SK-N-SH treated with all-trans-retinoic acid at 6 μM for 48 hours (cell line): ENCODE results near the gene SMOC2.

Source experiments
- ATAC-seq: fragments of 200-7000 bp; cut with Tn5 transposase; 3 replicates; pipeline ENCODE4 v1.9.1; 2020; ENCODE audit warnings: mild to moderate bottlenecking, moderate library complexity
- ARNTL ChIP-seq: fragments of 450-650 bp; formaldehyde crosslinking; IDR thresholded peaks from 2 replicates; pipeline ENCODE4 v1.5.0; 2020; ENCODE audit warnings: low read depth, mild to moderate bottlenecking, moderate library complexity, borderline replicate concordance
- BACH2 ChIP-seq: fragments of 250-450 bp; sonication (Bioruptor Pico); IDR thresholded peaks from 2 replicates; pipeline ENCODE4 v1.9.0; 2021; ENCODE audit warnings: mild to moderate bottlenecking, borderline replicate concordance
- CREB5 ChIP-seq: fragments of 250-450 bp; sonication (Bioruptor Pico); IDR thresholded peaks from 2 replicates; pipeline ENCODE4 v1.5.1; 2020; ENCODE audit warnings: low read depth, mild to moderate bottlenecking, moderate library complexity
- CSDC2 ChIP-seq: fragments of 250-450 bp; sonication (Bioruptor Pico); IDR thresholded peaks from 2 replicates; pipeline ENCODE4 v1.5.0; 2020; ENCODE audit warnings: mild to moderate bottlenecking, moderate library complexity
- ESRRG ChIP-seq: fragments of 250-450 bp; sonication (Bioruptor Pico); IDR thresholded peaks from 2 replicates; pipeline ENCODE4 v1.6.1; 2021; ENCODE audit warnings: mild to moderate bottlenecking
- GLIS3 ChIP-seq: fragments of 250-450 bp; sonication (Bioruptor Pico); IDR thresholded peaks from 2 replicates; pipeline ENCODE4 v1.5.0; 2020; ENCODE audit warnings: mild to moderate bottlenecking, moderate library complexity
- ISL1 ChIP-seq: fragments of 250-450 bp; sonication (Bioruptor Pico); IDR thresholded peaks from 2 replicates; pipeline ENCODE4 v2.1.2; 2022; ENCODE audit warnings: mild to moderate bottlenecking, moderate library complexity
- OSR1 ChIP-seq: fragments of 250-450 bp; sonication (Bioruptor Pico); IDR thresholded peaks from 2 replicates; pipeline ENCODE4 v1.8.0; 2022; ENCODE audit warnings: moderate library complexity, mild to moderate bottlenecking, inconsistent platforms
- PATZ1 ChIP-seq: fragments of 250-450 bp; sonication (Bioruptor Pico); IDR thresholded peaks from 2 replicates; pipeline ENCODE4 v1.8.0; 2020; ENCODE audit warnings: mild to moderate bottlenecking, moderate library complexity, borderline replicate concordance
- POU6F1 ChIP-seq: fragments of 250-450 bp; sonication (Bioruptor Pico); IDR thresholded peaks from 2 replicates; pipeline ENCODE4 v1.8.0; 2021; ENCODE audit warnings: low read depth, mild to moderate bottlenecking, moderate library complexity, borderline replicate concordance
- PPARA ChIP-seq: fragments of 250-450 bp; sonication (Bioruptor Pico); IDR thresholded peaks from 2 replicates; pipeline ENCODE4 v1.5.0; 2020; ENCODE audit warnings: mild to moderate bottlenecking, borderline replicate concordance
- RARB ChIP-seq: fragments of 250-450 bp; sonication (Bioruptor Pico); IDR thresholded peaks from 2 replicates; pipeline ENCODE4 v1.8.0; 2021; ENCODE audit warnings: mild to moderate bottlenecking, moderate library complexity
- SNAI2 ChIP-seq: fragments of 250-450 bp; sonication (Bioruptor Pico); IDR thresholded peaks from 2 replicates; pipeline ENCODE4 v1.5.0; 2020; ENCODE audit warnings: mild to moderate bottlenecking, moderate library complexity
- TCF4 ChIP-seq: fragments of 250-450 bp; sonication (Bioruptor Pico); IDR thresholded peaks from 2 replicates; pipeline ENCODE4 v1.8.0; 2021; ENCODE audit warnings: mild to moderate bottlenecking, moderate library complexity, borderline replicate concordance
- TOX ChIP-seq: fragments of 250-450 bp; sonication (Bioruptor Pico); IDR thresholded peaks from 2 replicates; pipeline ENCODE4 v1.8.0; 2021; ENCODE audit warnings: mild to moderate bottlenecking, moderate library complexity, borderline replicate concordance
- TSHZ2 ChIP-seq: fragments of 250-450 bp; sonication (Bioruptor Pico); IDR thresholded peaks from 2 replicates; pipeline ENCODE4 v1.5.0; 2020; ENCODE audit warnings: mild to moderate bottlenecking, moderate library complexity
- ZFP3 ChIP-seq: fragments of 250-450 bp; sonication (Bioruptor Pico); IDR thresholded peaks from 2 replicates; pipeline ENCODE4 v1.5.0; 2020; ENCODE audit warnings: mild to moderate bottlenecking, moderate library complexity
- ZFP30 ChIP-seq: fragments of 450-650 bp; formaldehyde crosslinking; IDR thresholded peaks from 2 replicates; pipeline ENCODE4 v1.5.0; 2022; ENCODE audit warnings: mild to moderate bottlenecking, moderate library complexity
- ZNF565 ChIP-seq: fragments of 450-650 bp; formaldehyde crosslinking; conservative IDR thresholded peaks from 2 replicates; pipeline ENCODE4 v1.5.0; 2020; ENCODE audit warnings: low read depth, mild to moderate bottlenecking, moderate library complexity
- ZNF70 ChIP-seq: fragments of 450-650 bp; formaldehyde crosslinking; IDR thresholded peaks from 2 replicates; pipeline ENCODE4 v1.5.0; 2020; ENCODE audit warnings: mild to moderate bottlenecking, moderate library complexity
- ZNF8 ChIP-seq: fragments of 450-650 bp; formaldehyde crosslinking; IDR thresholded peaks from 2 replicates; pipeline ENCODE4 v1.5.0; 2020; ENCODE audit warnings: mild to moderate bottlenecking, moderate library complexity

Gene SMOC2

GRCh38 chr6:168664956-168665355, 224.0 kb downstream of the SMOC2 start:
- TF ChIP-seq ESRRG (CRISPR knock-in tag), result no peak
- no peak for TF ChIP-seq RARB (CRISPR knock-in tag)
- no peak for TF ChIP-seq PATZ1 (CRISPR knock-in tag)
- no peak for TF ChIP-seq ZFP3 (CRISPR knock-in tag)
- TF ChIP-seq CREB5 (CRISPR knock-in tag), result no peak
- no peak for TF ChIP-seq BACH2 (CRISPR knock-in tag)
- no peak for TF ChIP-seq ISL1 (CRISPR knock-in tag)
- TF ChIP-seq TCF4, result no peak
- no peak for TF ChIP-seq SNAI2 (CRISPR knock-in tag)
- TF ChIP-seq PPARA (CRISPR knock-in tag), result no peak
- no peak for TF ChIP-seq ARNTL (CRISPR knock-in tag)
- no peak for TF ChIP-seq ZNF565 (CRISPR knock-in tag)
- no peak for TF ChIP-seq CSDC2 (CRISPR knock-in tag)
- no peak for TF ChIP-seq ZNF8 (CRISPR knock-in tag)
- ATAC-seq, result no peak

DNA sequence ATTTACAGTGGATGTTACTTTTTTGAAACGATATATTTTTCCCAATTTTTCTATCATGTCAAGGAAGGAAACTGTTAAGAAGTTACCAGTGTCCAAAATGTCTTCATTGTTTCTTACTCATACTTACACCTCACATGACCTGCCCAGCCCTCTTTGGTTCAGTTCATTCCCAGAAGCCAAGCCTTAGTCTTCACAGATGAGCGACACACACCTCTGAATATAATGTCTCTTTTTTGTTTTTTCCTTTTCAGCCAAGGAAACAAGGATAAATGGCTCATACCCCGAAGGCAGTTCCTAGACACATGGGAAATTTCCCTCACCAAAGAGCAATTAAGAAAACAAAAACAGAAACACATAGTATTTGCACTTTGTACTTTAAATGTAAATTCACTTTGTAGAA, 225.2 kb downstream of the SMOC2 start:
- ATAC-seq, result no peak

More for the DNA sequence above, 225.2 kb downstream of the SMOC2 start:
- TF ChIP-seq TOX (no peak), TSHZ2 (CRISPR knock-in tag) (no peak), POU6F1 (CRISPR knock-in tag) (no peak), BACH2 (CRISPR knock-in tag) (no peak), ISL1 (CRISPR knock-in tag) (no peak), OSR1 (CRISPR knock-in tag) (no peak), CSDC2 (CRISPR knock-in tag) (no peak), ARNTL (CRISPR knock-in tag) (no peak), TCF4 (no peak), ZNF565 (CRISPR knock-in tag) (no peak), GLIS3 (CRISPR knock-in tag) (no peak), ZNF8 (CRISPR knock-in tag) (no peak), PPARA (CRISPR knock-in tag) (no peak), PATZ1 (CRISPR knock-in tag) (no peak), ZFP30 (CRISPR knock-in tag) (no peak), ZFP3 (CRISPR knock-in tag) (no peak), CREB5 (CRISPR knock-in tag) (no peak), ZNF70 (CRISPR knock-in tag) (no peak)
